Cardiac fibroblast (primary cell): Measurements from ENCODE around the gene LSM3.

Source experiments
- DNase-seq, 2 donors: peaks; one replicate each; pipeline versions ENCODE4 v3.0.0 to v3.0.0-alpha.2; 2010; ENCODE audit warnings: low read depth in 2 of 2
- H3K4me3 ChIP-seq, 2 donors: replicated peaks in 1 of 2; 1 replicate in 1 of 2; 2 replicates in 1 of 2; pipeline ENCODE4 v1.5.1; 2011; ENCODE audit warnings: low read depth in 2 of 2, low read length in 2 of 2, mild to moderate bottlenecking in 2 of 2, moderate library complexity in 1 of 2
- CTCF ChIP-seq: IDR thresholded peaks from one replicate; pipeline ENCODE4 v1.5.1; 2011; ENCODE audit warnings: low read depth, mild to moderate bottlenecking, low read length, inconsistent platforms

The LSM3 gene

GRCh38 chr3:14138109-14138877, 40.3 kb upstream of the LSM3 start:
- DNase-seq: no peak
- H3K4me3 ChIP-seq: no peak overlapping the region
- no peak for TF ChIP-seq CTCF

GRCh38 chr3:14138878-14139655, 39.5 kb upstream of the LSM3 start:
- no peak for TF ChIP-seq CTCF
- no peak overlapping the region for H3K4me3 ChIP-seq

GRCh38 chr3:14139771-14140170, 38.8 kb upstream of the LSM3 start:
- TF ChIP-seq CTCF: no peak
- no peak for DNase-seq
- H3K4me3 ChIP-seq: no peak overlapping the region

More at GRCh38 chr3:14138878-14139655, 39.5 kb upstream of the LSM3 start:
- no peak for DNase-seq

GRCh38 chr3:14140668-14141067, 37.9 kb upstream of the LSM3 start:
- DNase-seq: no peak
- TF ChIP-seq CTCF: no peak
- H3K4me3 ChIP-seq: no peak overlapping the region

- no peak for TF ChIP-seq CTCF
- H3K4me3 ChIP-seq: no peak overlapping the region
- DNase-seq: no peak
Measured at GRCh38 chr3:14141144-14141543, 37.5 kb upstream of the LSM3 start.

- no peak for DNase-seq
- no peak overlapping the region for H3K4me3 ChIP-seq
- TF ChIP-seq CTCF: no peak
Measured at GRCh38 chr3:14141602-14142341, 36.8 kb upstream of the LSM3 start.
